Measurements from ENCODE around the gene DNTTIP2. TPM values are rescaled to one million over a fixed set of nuclear protein-coding genes. Genes with fewer than 3 reads are reported as not detected.

Gene DNTTIP2
- total RNA-seq, 3 donors from 2014 or later = 135 to 143 (median 141) TPM

DNA sequence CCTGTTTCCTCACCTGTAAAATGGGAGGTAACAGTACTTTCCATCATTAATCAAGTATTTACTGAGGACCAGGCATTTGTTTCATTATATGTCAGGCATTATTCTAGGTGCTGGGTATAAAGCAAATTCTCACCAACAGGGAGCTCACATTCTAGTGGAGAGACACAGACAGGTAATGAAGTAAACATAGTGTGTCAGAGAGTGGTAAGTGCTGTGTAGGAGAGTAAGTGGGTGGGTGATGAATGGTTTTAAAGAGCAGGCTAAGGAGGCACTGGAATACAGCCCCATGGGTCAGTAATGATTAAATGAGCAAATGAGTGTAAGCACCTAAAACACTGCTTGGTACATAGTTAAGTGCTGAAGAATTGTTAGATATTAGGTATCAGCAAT is 60.4 kb downstream of the DNTTIP2 start:
- Mint-ChIP-seq H3K4me1 (ENCODE audit: low read depth) (peaks cover 19% of the 10 kb centered on the region), H3K9me3 (no peaks in the 10 kb centered on the region), H3K36me3 (ENCODE audit: insufficient read depth) (no peaks in the 10 kb centered on the region), H3K27me3 (ENCODE audit: low read depth) (no peaks in the 10 kb centered on the region), H3K4me3 (no peak overlapping the region)
- ATAC-seq = peak; percentile 13 to 47
- no peak for DNase-seq

DNA sequence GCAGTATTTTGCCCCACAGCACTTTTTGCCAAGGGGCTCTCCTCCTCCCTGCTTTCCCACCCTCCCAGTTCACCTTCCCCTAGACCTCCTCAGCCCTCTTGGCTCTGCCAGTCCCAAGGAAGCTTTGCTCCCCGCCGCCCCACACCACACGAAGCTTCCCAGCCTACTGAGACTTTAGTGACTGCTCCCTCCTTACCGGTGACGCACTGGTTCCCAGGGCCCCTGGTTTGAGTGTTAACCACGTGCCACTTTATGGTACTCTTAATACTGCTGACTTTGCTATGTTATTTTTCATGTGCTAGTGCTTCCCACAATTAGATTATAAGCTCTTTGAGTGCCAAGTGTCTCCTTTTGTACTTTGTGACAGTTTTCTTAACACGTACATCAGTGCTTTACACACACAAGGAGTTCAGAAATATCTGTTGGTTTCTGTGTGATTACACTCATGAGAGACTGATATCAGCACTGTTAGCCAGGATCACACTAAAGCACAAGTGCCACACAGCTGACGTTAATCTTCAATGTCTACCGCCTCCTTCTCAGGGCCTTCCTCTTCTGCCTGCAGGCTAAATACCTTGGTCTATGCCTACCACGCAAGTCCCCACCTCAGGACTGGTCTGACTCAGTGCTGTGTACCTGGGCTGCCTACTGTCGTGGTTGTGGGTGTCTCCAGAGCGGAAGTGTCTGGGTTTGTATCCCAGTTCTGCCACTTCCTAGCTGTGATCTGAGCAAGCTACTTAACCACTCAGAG is 61.0 kb downstream of the DNTTIP2 start:
- no peaks in the 10 kb centered on the region for H3K36me3 Mint-ChIP-seq (ENCODE audit: insufficient read depth)
- ATAC-seq = peak; percentile 64 to 77
- no peaks in the 10 kb centered on the region for H3K27me3 Mint-ChIP-seq (ENCODE audit: low read depth)
- peak; percentile 21 for DNase-seq
- H3K9me3 Mint-ChIP-seq = no peaks in the 10 kb centered on the region
- H3K4me1 Mint-ChIP-seq (ENCODE audit: low read depth) = peaks cover 19% of the 10 kb centered on the region
- peak overlapping the region; percentile 8 for H3K4me3 Mint-ChIP-seq

DNA sequence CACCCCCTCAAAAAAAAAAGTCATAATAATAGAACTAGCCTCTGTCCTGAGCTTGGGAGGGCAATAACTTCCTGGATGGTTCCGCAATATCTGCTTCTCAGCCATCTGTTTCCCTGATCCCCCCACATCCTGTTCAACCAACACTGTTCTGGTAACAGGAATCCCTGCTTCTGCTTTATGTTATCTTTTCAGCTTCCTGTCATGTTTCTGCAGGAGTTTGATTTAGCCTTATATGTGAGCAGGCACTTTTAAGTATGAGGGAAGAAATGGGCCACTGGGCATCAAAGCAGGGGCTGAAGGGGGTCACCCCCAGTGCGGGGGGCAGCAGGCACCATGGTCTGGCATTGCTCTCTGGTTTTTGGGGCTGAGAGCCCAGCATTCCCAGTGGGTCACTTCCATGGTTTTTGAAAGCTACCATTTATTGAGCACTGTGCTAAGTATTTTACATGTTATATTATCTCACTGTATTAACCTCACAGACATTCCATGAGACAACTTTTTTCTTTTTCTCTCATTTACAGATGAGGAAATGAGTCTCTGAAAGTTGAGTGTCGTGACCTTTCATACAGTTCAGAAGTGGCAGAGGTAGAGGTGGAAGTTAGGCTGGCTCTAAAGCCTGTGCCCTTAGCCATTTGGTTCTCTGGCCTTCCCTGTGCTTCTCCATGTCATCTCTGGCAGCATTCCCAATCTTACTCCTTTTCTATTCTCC is 61.9 kb downstream of the DNTTIP2 start:
- no peaks in the 10 kb centered on the region for H3K9me3 Mint-ChIP-seq
- H3K4me1 Mint-ChIP-seq (ENCODE audit: low read depth) = peaks cover 19% of the 10 kb centered on the region
- no peaks in the 10 kb centered on the region for H3K36me3 Mint-ChIP-seq (ENCODE audit: insufficient read depth)
- no peak for ATAC-seq
- H3K27me3 Mint-ChIP-seq (ENCODE audit: low read depth) = no peaks in the 10 kb centered on the region
- no peak overlapping the region for H3K4me3 Mint-ChIP-seq
- no peak for DNase-seq

Other genes starting within 250 kb of the DNTTIP2 start
- 1 to 10 TPM in 2 of 3 donors, under 1 TPM in 1; 0.53 to 1.7 (median 1.2) TPM for gene BCAR3, start 197.4 kb downstream of the DNTTIP2 start, total RNA-seq
- gene GCLM, start 30.2 kb upstream of the DNTTIP2 start, total RNA-seq = 10 to 100 TPM; 23.3 to 36.9 (median 30.3) TPM
- not detected for gene ABCA4, start 241.9 kb upstream of the DNTTIP2 start, total RNA-seq

Data from activated T-cell treated with anti-CD3 and anti-CD28 coated beads, Interleukin-2, amount 50 U/mL, for 4 hours (primary cell).